HEK293T (cell line): ENCODE data around the gene EFTUD2.
"Not testable (repeated sequence)": the region's sequence is repeated elsewhere in the genome, so short reads cannot be mapped to it uniquely, and the experiment has no call there.

Source experiments
- CTCF ChIA-PET: fragments of 350-600 bp; formaldehyde crosslinking; extraction: SDS; loops from one replicate; lab custom pipeline; 2021; ENCODE audit warnings: antibody characterized with exemption, inconsistent platforms; lab: Yijun Ruan, JAX
- POLR2A ChIA-PET: fragments of 350-600 bp; formaldehyde crosslinking; extraction: SDS; loops from one replicate; lab custom pipeline; 2020; ENCODE audit warnings: antibody characterized with exemption, inconsistent platforms; lab: Yijun Ruan, JAX
- DNase-seq: peaks from one replicate; pipeline ENCODE4 v3.0.0; 2012; ENCODE audit warnings: mixed read lengths; ENCODE audit errors: extremely low spot score
- ARNT ChIP-seq: fragments of 450-650 bp; IDR thresholded peaks from 2 replicates; pipeline ENCODE4 v1.6.1; 2017; ENCODE audit warnings: mild to moderate bottlenecking
- BHLHE40 ChIP-seq: fragments of 450-650 bp; IDR thresholded peaks from 2 replicates; pipeline ENCODE4 v1.6.1; 2016; ENCODE audit warnings: mild to moderate bottlenecking, moderate library complexity, borderline replicate concordance
- ELF4 ChIP-seq: fragments of 450-650 bp; IDR thresholded peaks from 2 replicates; pipeline ENCODE4 v1.6.1; 2017; ENCODE audit warnings: antibody characterized with exemption
- FOXA1 ChIP-seq: fragments of 450-650 bp; IDR thresholded peaks from 2 replicates; pipeline ENCODE4 v1.6.1; 2016; ENCODE audit warnings: mild to moderate bottlenecking
- FOXK2 ChIP-seq: fragments of 450-650 bp; IDR thresholded peaks from 2 replicates; pipeline ENCODE4 v1.6.1; 2016; ENCODE audit warnings: mild to moderate bottlenecking
- FOXM1 ChIP-seq: fragments of 450-650 bp; IDR thresholded peaks from 2 replicates; pipeline ENCODE4 v1.6.1; 2017; ENCODE audit warnings: mild to moderate bottlenecking, borderline replicate concordance
- HDGF ChIP-seq: fragments of 450-650 bp; IDR thresholded peaks from 2 replicates; pipeline ENCODE4 v1.6.1; 2017; ENCODE audit warnings: antibody characterized with exemption, borderline replicate concordance
- L3MBTL2 ChIP-seq: fragments of 450-650 bp; conservative IDR thresholded peaks from 2 replicates; pipeline ENCODE4 v1.6.1; 2016; ENCODE audit warnings: mild to moderate bottlenecking
- NFRKB ChIP-seq: fragments of 450-650 bp; IDR thresholded peaks from 2 replicates; pipeline ENCODE4 v1.6.1; 2016; ENCODE audit warnings: mild to moderate bottlenecking, moderate library complexity
- SP1 ChIP-seq: fragments of 450-650 bp; IDR thresholded peaks from 2 replicates; pipeline ENCODE4 v1.6.1; 2017
- SUZ12 ChIP-seq: fragments of 450-650 bp; IDR thresholded peaks from 2 replicates; pipeline ENCODE4 v1.6.1; 2016; ENCODE audit warnings: mild to moderate bottlenecking
- TARDBP ChIP-seq: fragments of 450-650 bp; IDR thresholded peaks from 2 replicates; pipeline ENCODE4 v1.6.1; 2016
- ZNF384 ChIP-seq: fragments of 450-650 bp; IDR thresholded peaks from 2 replicates; pipeline ENCODE4 v1.6.1; 2016
- TF ChIP-seq, protein P1 (sequence below): fragments of 450-650 bp; IDR thresholded peaks from 2 replicates; pipeline ENCODE4 v1.6.1; 2016

EFTUD2 gene

DNA sequence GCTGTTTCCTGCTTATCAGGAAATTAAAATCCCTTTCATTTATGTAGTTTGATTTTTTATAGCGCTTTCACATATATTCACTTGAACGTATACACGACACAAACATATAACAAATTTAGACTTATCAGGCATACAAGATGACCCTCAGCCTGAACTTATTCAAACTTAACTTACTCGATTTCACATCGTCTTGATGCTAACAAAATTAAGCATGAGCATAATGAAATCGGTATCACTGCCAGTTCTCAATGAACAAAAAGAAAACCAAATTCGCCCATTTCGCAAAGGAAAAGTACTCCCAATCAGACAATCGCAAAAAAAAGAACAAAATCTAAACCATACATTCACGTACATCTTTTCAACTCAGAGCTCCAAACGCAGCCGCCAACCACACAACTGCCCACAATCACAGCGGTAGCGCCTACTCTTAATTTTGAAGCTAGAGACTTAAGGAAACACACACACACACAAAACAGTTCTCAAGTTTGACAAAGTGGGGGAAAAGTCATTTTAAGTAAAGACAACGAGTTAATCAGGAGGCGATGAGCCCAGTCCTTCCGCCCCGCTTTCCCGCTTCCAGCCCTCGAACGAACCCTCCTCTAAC, 70.2 kb downstream of the EFTUD2 start:
- peak; percentile 69 for TF ChIP-seq L3MBTL2
- no peak for TF ChIP-seq SP1
- no peak for TF ChIP-seq SUZ12
- TF ChIP-seq ELF4, result no peak
- TF ChIP-seq BHLHE40, result no peak
- no peak for TF ChIP-seq NFRKB
- no peak for TF ChIP-seq FOXK2
- no peak for DNase-seq
- ChIA-PET POLR2A (interaction anchor here (0.6 to 1.1 kb wide), 2 partner anchors 8 to 9 kb away, joined by 4 read pairs; no protein-coding TSS in a partner anchor), CTCF (interaction anchor here (1.1 kb wide), 1 partner anchor 71 kb away, joined by 4 read pairs; the partner anchor contains the start of gene ADAM11)

DNA sequence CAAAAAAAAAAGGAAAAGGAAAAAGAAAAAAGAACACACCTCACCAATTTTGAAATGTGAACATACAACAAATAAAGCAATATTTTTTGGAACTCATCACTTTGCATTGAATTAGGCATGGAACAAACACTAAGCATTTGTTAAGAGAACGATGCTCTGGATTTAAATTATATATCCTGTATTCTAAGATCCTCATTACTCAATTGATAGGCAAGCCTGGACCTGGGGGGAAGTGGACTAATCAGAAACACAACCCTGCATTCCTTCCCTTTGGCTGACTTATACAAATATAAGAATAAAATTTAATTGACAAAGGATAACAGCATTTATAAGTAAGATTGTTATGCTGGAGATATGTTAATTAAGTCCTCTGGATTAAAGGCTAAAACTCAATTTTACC, 71.4 kb downstream of the EFTUD2 start:
- no peak for DNase-seq
- POLR2A ChIA-PET, result no interaction called here
- CTCF ChIA-PET, result no interaction called here
- TF ChIP-seq NFRKB (no peak), BHLHE40 (no peak), SP1 (no peak), FOXA1 (no peak), FOXK2 (no peak), L3MBTL2 (no peak), ELF4 (no peak)

DNA sequence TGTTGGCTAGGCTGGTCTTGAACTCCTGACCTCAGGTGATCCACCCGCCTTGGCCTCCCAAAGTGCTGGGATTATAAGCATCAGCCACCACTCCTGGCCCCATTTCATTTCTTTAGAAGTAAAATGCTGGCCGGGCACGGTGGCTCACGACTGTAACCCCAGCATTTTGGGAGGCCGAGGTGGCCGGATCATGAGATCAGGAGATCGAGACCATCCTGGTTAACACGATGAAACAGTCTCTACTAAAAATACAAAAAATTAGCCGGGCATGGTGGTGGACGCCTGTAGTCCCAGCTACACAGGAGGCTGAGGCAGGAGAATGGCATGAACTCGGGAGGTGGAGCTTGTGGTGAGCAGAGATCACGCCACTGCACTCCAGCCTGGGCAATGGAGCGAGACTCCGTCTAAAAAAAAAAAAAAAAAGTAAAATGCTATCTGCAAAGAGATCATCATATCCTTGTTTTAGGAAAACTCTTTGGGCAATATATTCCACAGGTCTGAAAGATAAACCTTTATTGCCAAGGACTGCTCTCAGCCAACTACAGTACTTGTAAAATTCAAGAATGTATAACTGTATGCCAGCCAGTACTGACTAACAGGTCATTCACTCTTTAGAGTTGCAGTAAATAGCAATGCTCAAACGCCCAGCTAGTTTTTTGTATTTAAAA, 73.0 kb downstream of the EFTUD2 start:
- CTCF ChIA-PET, result interaction anchor here (0.6 to 0.9 kb wide), 2 partner anchors 39 to 52 kb away, joined by 3 to 5 read pairs; no protein-coding TSS in a partner anchor
- TF ChIP-seq ZNF384, result peak; percentile 52; the same call in 1 of the 2 replicates
- no peak for TF ChIP-seq HDGF
- POLR2A ChIA-PET, result interaction anchor here (1.1 kb wide), 1 partner anchor 24 kb away, joined by 3 read pairs; no protein-coding TSS in a partner anchor
- DNase-seq, result no peak

DNA sequence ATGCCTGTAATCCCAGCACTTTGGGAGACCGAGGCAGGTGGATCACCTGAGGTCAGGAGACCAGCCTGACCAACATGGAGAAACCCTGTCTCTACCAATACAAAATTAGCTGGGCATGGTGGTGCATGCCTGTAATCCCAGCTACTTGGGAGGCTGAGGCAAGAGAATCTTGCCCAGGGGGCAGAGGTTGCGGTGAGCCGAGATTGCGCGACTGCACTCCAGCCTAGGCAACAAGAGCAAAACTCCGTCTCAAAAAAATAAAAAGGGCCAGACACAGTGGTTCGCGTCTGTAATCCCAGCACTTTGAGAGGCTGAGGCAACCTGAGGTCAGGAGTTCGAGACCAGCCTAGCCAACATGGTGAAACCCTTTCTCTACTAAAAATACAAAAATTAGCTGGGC, 74.0 kb downstream of the EFTUD2 start:
- DNase-seq, POLR2A ChIA-PET: not testable (repeated sequence)
- CTCF ChIA-PET, result interaction anchor here (0.7 to 1.0 kb wide), 3 partner anchors 50 to 243 kb away, joined by 3 to 5 read pairs (median 4); no protein-coding TSS in a partner anchor

DNA sequence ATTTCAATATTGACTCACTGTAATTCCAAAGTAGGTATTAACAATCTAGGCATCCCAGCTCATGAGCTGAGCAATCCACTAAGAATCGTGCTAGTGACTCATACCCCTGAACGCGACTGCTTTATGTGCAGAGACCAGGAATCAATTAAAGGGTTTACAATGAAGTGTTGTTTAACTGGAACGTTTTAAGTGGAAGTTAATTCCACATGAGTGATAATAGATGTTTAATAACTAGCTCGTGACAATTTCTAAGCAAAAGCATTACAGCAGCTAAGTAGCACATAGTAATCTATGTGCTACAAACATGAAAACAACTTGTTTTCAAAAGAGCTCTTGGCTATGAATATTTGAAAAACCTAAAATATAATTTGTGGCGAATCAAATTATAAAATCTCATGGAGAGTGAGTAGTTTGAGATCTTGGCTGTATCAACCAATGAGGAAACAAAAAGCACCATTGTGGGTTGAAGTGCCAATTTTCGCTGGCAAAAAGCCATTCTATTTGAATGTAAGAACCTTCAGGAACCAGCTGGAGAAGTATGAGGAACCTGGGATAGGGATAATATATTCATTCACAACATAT, 78.5 kb downstream of the EFTUD2 start:
- POLR2A ChIA-PET, result interaction anchor here (0.8 to 1.5 kb wide), 4 partner anchors 9 to 78 kb away, joined by 3 to 6 read pairs (median 4); no protein-coding TSS in a partner anchor
- DNase-seq, result peak; percentile 55
- CTCF ChIA-PET, result interaction anchor here (0.5 to 1.3 kb wide), 3 partner anchors 17 to 46 kb away, joined by 3 to 6 read pairs (median 4); no protein-coding TSS in a partner anchor
- TF ChIP-seq ZNF384, result no peak
- no peak; the same call in 1 of the 2 replicates for TF ChIP-seq ARNT
- TF ChIP-seq, protein P1, sequence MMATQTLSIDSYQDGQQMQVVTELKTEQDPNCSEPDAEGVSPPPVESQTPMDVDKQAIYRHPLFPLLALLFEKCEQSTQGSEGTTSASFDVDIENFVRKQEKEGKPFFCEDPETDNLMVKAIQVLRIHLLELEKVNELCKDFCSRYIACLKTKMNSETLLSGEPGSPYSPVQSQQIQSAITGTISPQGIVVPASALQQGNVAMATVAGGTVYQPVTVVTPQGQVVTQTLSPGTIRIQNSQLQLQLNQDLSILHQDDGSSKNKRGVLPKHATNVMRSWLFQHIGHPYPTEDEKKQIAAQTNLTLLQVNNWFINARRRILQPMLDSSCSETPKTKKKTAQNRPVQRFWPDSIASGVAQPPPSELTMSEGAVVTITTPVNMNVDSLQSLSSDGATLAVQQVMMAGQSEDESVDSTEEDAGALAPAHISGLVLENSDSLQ, result no peak
- TF ChIP-seq FOXA1, result no peak
- TF ChIP-seq SP1, result no peak
- no peak for TF ChIP-seq BHLHE40
- TF ChIP-seq TARDBP, result no peak
- no peak for TF ChIP-seq ELF4
- no peak for TF ChIP-seq L3MBTL2

DNA sequence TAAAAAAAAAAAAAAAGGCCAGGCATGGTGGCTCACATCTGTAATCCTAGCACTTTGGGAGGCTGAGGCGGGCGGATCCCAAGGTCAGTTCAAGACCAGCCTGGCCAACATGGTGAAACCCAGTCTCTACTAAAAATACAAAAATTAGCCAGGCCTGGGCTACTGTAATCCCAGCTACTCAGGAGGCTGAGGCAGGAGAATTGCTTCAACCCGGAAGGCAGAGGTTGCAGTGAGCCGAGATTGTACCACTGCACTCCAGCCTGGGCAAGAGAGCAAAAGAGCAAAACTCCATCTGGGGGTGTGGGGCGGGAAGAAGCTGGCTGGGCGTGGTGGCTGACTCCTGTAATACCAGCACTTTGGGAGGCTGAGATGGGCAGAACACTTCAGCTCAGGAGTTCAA, 80.7 kb downstream of the EFTUD2 start:
- POLR2A ChIA-PET, DNase-seq, CTCF ChIA-PET: not testable (repeated sequence)

DNA sequence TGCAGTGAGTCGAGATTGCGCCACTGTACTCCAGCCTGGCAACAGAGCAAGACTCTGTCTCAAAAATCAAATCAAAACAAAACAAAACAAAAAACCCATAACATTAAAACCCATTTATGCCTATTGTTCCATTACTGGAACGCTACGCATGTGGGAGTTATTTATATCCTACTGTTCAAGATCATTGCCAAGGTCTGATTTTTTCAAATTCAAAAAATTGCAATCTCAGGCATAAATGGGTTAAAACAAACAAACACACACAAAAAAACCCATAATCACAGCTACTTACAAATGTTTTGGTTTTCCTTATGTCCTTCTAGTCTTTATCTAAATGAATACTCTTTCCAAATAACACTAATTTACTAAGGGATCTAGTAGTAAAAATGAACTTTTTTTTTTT, 87.0 kb downstream of the EFTUD2 start:
- CTCF ChIA-PET, result interaction anchor here (0.6 to 1.0 kb wide), 2 partner anchors 325 to 416 kb away, joined by 3 to 4 read pairs; no protein-coding TSS in a partner anchor
- no peak for TF ChIP-seq SUZ12
- no peak for TF ChIP-seq BHLHE40
- no peak for TF ChIP-seq FOXK2
- TF ChIP-seq SP1, result no peak
- TF ChIP-seq TARDBP, result no peak
- TF ChIP-seq, protein P1, result no peak
- TF ChIP-seq FOXM1, result no peak
- no peak for DNase-seq
- POLR2A ChIA-PET, result no interaction called here

DNA sequence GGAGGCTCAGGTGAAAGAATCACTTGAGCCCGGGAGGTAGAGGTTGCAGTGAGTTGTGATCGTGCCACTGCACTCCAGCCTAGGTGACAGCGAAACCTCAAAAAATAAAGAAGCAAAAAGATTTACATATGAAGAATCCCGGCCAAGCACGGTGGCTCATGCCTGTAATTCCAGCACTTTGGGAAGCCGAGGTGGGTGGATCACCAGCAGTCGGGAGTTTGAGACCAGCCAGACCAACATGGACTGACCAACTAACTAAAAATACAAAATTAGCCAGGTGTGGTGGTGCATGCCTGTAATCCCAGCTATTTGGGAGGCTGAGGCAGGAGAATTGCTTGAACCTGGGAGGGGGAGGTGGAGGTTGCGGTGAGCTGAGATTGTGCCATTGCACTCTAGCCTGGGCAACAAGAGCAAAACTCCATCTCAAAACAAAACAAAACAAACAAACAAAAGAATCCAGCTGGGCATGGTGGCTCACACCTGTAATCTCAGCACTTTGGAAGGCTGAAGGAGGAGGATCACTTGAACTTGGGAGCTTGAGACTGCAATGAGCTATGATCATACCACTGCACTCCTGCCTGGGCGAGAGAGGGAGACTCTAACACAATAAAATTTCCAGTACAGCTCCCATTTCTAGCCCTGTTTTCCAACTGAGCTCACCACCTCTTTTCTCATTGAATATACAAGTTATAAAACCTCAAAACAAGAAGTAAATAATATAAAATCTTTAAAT, 90.4 kb downstream of the EFTUD2 start:
- POLR2A ChIA-PET, DNase-seq, CTCF ChIA-PET: not testable (repeated sequence)
